ENCODE measurements around the gene PABPC1L. TPM values are rescaled to one million over a fixed set of nuclear protein-coding genes. Genes with fewer than 3 reads are reported as not detected.
A peak's percentile ranks its signal among the peaks of the same experiment; 100 is the strongest.

Gene PABPC1L
- total and polyA plus RNA-seq, 3 experiments from 2014 or later = 1.3 to 61.4 (median 61.1) TPM

GRCh38 chr20:44948107-44948506 lies 38.2 kb downstream of the PABPC1L start:
- no peaks in the 10 kb centered on the region for H3K27me3 Mint-ChIP-seq
- no peak overlapping the region for H3K27ac ChIP-seq (ENCODE audit: low read depth, low read length)
- H3K27me3 ChIP-seq (ENCODE audit: insufficient read depth, low read length, poor library complexity, severe bottlenecking) = no peaks in the 10 kb centered on the region
- peak overlapping the region in 1 of 8 donors; percentile 79 for H3K27ac Mint-ChIP-seq
- H3K4me1 ChIP-seq (ENCODE audit: insufficient read depth, low read length) = no peaks in the 10 kb centered on the region
- no peaks in the 10 kb centered on the region for H3K9me3 ChIP-seq (ENCODE audit: low read length)
- no peak for DNase-seq
- CTCF ChIA-PET = no interaction called here
- H3K9me3 Mint-ChIP-seq = no peaks in the 10 kb centered on the region
- no peak overlapping the region for H3K4me3 ChIP-seq (ENCODE audit: low read length)
- H3K36me3 ChIP-seq (ENCODE audit: insufficient read depth, low read length) = peaks cover 62% of the 10 kb centered on the region
- peaks cover 10 to 12% (median 12%) of the 10 kb centered on the region in 3 donors for H3K4me1 Mint-ChIP-seq
- H3K36me3 Mint-ChIP-seq = peaks cover 6 to 96% (median 23%) of the 10 kb centered on the region in 3 donors
- H3K4me3 Mint-ChIP-seq = no peak overlapping the region
- POLR2A ChIA-PET = no interaction called here

- peaks cover 14 to 16% (median 16%) of the 10 kb centered on the region in 3 donors for H3K4me1 Mint-ChIP-seq
- peak overlapping the region in 1 of 8 donors; percentile 79 for H3K27ac Mint-ChIP-seq
- no peaks in the 10 kb centered on the region for H3K27me3 ChIP-seq (ENCODE audit: insufficient read depth, low read length, poor library complexity, severe bottlenecking)
- H3K36me3 Mint-ChIP-seq = peaks cover 6 to 96% (median 26%) of the 10 kb centered on the region in 3 donors
- ChIA-PET POLR2A (no interaction called here), CTCF (no interaction called here)
- no peak overlapping the region for H3K4me3 Mint-ChIP-seq
- H3K27ac ChIP-seq (ENCODE audit: low read depth, low read length) = no peak overlapping the region
- no peaks in the 10 kb centered on the region for H3K9me3 Mint-ChIP-seq
- H3K4me3 ChIP-seq (ENCODE audit: low read length) = no peak overlapping the region
- H3K27me3 Mint-ChIP-seq = no peaks in the 10 kb centered on the region
- no peak for DNase-seq
- peaks cover 62% of the 10 kb centered on the region for H3K36me3 ChIP-seq (ENCODE audit: insufficient read depth, low read length)
- no peaks in the 10 kb centered on the region for H3K9me3 ChIP-seq (ENCODE audit: low read length)
- no peaks in the 10 kb centered on the region for H3K4me1 ChIP-seq (ENCODE audit: insufficient read depth, low read length)
Measured at GRCh38 chr20:44948513-44948912, 38.7 kb downstream of the PABPC1L start.

DNA sequence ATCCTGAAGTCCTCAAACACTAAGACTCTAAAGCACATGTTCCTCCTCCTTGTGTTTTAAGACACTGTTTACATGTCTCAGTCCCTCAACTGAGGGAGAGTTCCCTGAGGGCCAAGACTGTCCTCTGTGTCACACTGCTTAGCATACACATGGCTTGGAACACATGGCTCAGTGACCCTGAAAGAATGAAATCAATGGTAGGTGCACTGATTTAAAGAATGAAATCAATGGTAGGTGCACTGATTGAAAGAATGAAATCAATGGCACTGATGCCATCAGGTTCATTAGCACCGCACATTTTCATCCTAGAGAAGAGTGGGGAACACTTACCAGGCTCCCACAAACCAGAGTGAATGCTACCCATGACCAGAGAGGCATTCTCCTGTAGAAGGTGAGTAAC lies 40.5 kb downstream of the PABPC1L start:
- no peak for DNase-seq
- H3K27me3 ChIP-seq (ENCODE audit: insufficient read depth, low read length, poor library complexity, severe bottlenecking) = no peaks in the 10 kb centered on the region
- peaks cover 16 to 23% (median 17%) of the 10 kb centered on the region in 3 donors for H3K4me1 Mint-ChIP-seq
- no peaks in the 10 kb centered on the region for H3K9me3 ChIP-seq (ENCODE audit: low read length)
- no peaks in the 10 kb centered on the region for H3K27me3 Mint-ChIP-seq
- H3K27ac ChIP-seq (ENCODE audit: low read depth, low read length) = no peak overlapping the region
- no peaks in the 10 kb centered on the region for H3K4me1 ChIP-seq (ENCODE audit: insufficient read depth, low read length)
- no peak overlapping the region for H3K4me3 Mint-ChIP-seq
- CTCF ChIA-PET = interaction anchor here (1.6 kb wide), 1 partner anchor 10 kb away, joined by 5 read pairs; the partner anchor contains the start of gene TOMM34
- peaks cover 0 to 97% (median 33%) of the 10 kb centered on the region in 3 donors for H3K36me3 Mint-ChIP-seq
- no peaks in the 10 kb centered on the region for H3K9me3 Mint-ChIP-seq
- POLR2A ChIA-PET = no interaction called here
- peak overlapping the region in 6 of 8 donors; percentile 23 to 55 (median 30) for H3K27ac Mint-ChIP-seq
- no peak overlapping the region for H3K4me3 ChIP-seq (ENCODE audit: low read length)
- peaks cover 71% of the 10 kb centered on the region for H3K36me3 ChIP-seq (ENCODE audit: insufficient read depth, low read length)

GRCh38 chr20:44952731-44953130 lies 42.9 kb downstream of the PABPC1L start:
- Histone ChIP-seq H3K36me3 (ENCODE audit: insufficient read depth, low read length) (peaks cover 81% of the 10 kb centered on the region), H3K4me1 (ENCODE audit: insufficient read depth, low read length) (no peaks in the 10 kb centered on the region), H3K27ac (ENCODE audit: low read depth, low read length) (no peak overlapping the region), H3K9me3 (ENCODE audit: low read length) (no peaks in the 10 kb centered on the region), H3K27me3 (ENCODE audit: insufficient read depth, low read length, poor library complexity, severe bottlenecking) (no peaks in the 10 kb centered on the region), H3K4me3 (ENCODE audit: low read length) (no peak overlapping the region)
- Mint-ChIP-seq H3K27me3 (no peaks in the 10 kb centered on the region), H3K9me3 (no peaks in the 10 kb centered on the region), H3K36me3 (peaks cover 0 to 92% (median 33%) of the 10 kb centered on the region in 3 donors), H3K4me3 (no peak overlapping the region), H3K27ac (peak overlapping the region in 6 of 8 donors; percentile 57 to 84 (median 76)), H3K4me1 (peaks cover 20 to 30% (median 27%) of the 10 kb centered on the region in 3 donors)
- POLR2A ChIA-PET = no interaction called here
- CTCF ChIA-PET = no interaction called here
- DNase-seq = no peak

DNA sequence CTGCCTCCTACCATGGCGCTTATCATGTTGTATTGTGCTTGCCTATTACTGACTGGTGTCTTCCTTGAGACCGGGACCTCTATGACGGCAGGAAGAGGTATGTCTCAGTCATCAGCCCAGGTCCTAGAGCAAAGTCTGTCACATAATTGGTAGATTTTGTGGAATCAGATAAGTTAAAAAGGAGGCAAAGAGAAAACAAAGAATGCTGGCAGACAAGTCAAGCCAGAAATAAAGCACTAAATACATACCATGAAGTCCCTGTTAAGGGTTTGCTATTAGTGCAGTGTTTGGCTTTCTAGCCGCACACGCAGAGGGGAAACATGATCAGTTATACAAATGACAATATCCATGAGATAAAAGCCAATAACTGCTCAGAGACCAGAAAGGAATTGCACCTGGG lies 44.4 kb downstream of the PABPC1L start:
- H3K27ac ChIP-seq (ENCODE audit: low read depth, low read length) = no peak overlapping the region
- H3K4me3 Mint-ChIP-seq = no peak overlapping the region
- POLR2A ChIA-PET = no interaction called here

GRCh38 chr20:44955270-44955669 lies 45.4 kb downstream of the PABPC1L start:
- H3K4me3 Mint-ChIP-seq = no peak overlapping the region
- H3K4me1 Mint-ChIP-seq = peaks cover 41 to 48% (median 46%) of the 10 kb centered on the region in 3 donors
- no peaks in the 10 kb centered on the region for H3K27me3 Mint-ChIP-seq
- H3K27ac Mint-ChIP-seq = peak overlapping the region in 1 of 8 donors; percentile 5
- POLR2A ChIA-PET = no interaction called here
- H3K4me1 ChIP-seq (ENCODE audit: insufficient read depth, low read length) = peaks cover 16% of the 10 kb centered on the region
- H3K27ac ChIP-seq (ENCODE audit: low read depth, low read length) = no peak overlapping the region
- CTCF ChIA-PET = no interaction called here
- H3K36me3 Mint-ChIP-seq = peaks cover 0 to 77% (median 26%) of the 10 kb centered on the region in 3 donors
- no peak for DNase-seq
- no peak overlapping the region for H3K4me3 ChIP-seq (ENCODE audit: low read length)
- no peaks in the 10 kb centered on the region for H3K9me3 ChIP-seq (ENCODE audit: low read length)
- H3K9me3 Mint-ChIP-seq = no peaks in the 10 kb centered on the region
- H3K27me3 ChIP-seq (ENCODE audit: insufficient read depth, low read length, poor library complexity, severe bottlenecking) = no peaks in the 10 kb centered on the region
- peaks cover 61% of the 10 kb centered on the region for H3K36me3 ChIP-seq (ENCODE audit: insufficient read depth, low read length)

More for the DNA sequence above, 44.4 kb downstream of the PABPC1L start:
- peaks cover 11% of the 10 kb centered on the region for H3K4me1 ChIP-seq (ENCODE audit: insufficient read depth, low read length)
- no peaks in the 10 kb centered on the region for H3K27me3 ChIP-seq (ENCODE audit: insufficient read depth, low read length, poor library complexity, severe bottlenecking)
- no peak for DNase-seq
- Mint-ChIP-seq H3K4me1 (peaks cover 35 to 44% (median 42%) of the 10 kb centered on the region in 3 donors), H3K27me3 (no peaks in the 10 kb centered on the region), H3K27ac (peak overlapping the region in 3 of 8 donors; percentile 24 to 91 (median 53)), H3K9me3 (no peaks in the 10 kb centered on the region), H3K36me3 (peaks cover 0 to 82% (median 33%) of the 10 kb centered on the region in 3 donors)
- no peaks in the 10 kb centered on the region for H3K9me3 ChIP-seq (ENCODE audit: low read length)
- H3K4me3 ChIP-seq (ENCODE audit: low read length) = no peak overlapping the region
- CTCF ChIA-PET = no interaction called here
- H3K36me3 ChIP-seq (ENCODE audit: insufficient read depth, low read length) = peaks cover 67% of the 10 kb centered on the region

DNA sequence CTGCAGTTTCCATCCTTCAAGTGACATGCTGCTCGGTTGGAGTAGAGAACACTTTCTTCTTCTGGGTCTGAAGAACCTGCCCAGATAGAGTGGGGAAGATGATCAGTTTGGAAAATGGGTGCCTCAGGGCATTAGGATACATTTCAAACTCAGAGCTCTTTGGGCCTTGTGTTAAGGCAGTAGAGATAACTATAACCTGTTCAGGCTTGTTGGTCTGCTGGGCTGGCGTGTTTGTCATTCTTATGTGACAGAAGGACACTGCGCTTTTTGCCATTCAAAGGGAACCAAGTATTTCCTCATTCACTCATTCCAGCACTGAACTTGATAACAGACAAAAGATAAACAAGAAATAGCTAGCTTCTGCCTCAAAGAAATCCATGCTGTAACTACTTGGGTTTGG lies 46.5 kb downstream of the PABPC1L start:
- peak overlapping the region in 1 of 8 donors; percentile 33 for H3K27ac Mint-ChIP-seq
- peak overlapping the region in 1 of 7 donors; percentile 25 for H3K4me3 Mint-ChIP-seq
- DNase-seq = no peak
- no peaks in the 10 kb centered on the region for H3K9me3 ChIP-seq (ENCODE audit: low read length)
- no peak overlapping the region for H3K4me3 ChIP-seq (ENCODE audit: low read length)
- peaks cover 27% of the 10 kb centered on the region for H3K4me1 ChIP-seq (ENCODE audit: insufficient read depth, low read length)
- no peak overlapping the region for H3K27ac ChIP-seq (ENCODE audit: low read depth, low read length)
- peaks cover 0 to 66% (median 25%) of the 10 kb centered on the region in 3 donors for H3K36me3 Mint-ChIP-seq
- H3K27me3 Mint-ChIP-seq = no peaks in the 10 kb centered on the region
- peaks cover 48 to 60% (median 55%) of the 10 kb centered on the region in 3 donors for H3K4me1 Mint-ChIP-seq
- H3K36me3 ChIP-seq (ENCODE audit: insufficient read depth, low read length) = peaks cover 50% of the 10 kb centered on the region
- H3K27me3 ChIP-seq (ENCODE audit: insufficient read depth, low read length, poor library complexity, severe bottlenecking) = no peaks in the 10 kb centered on the region
- CTCF ChIA-PET = interaction anchor here (1.0 kb wide), 1 partner anchor 11 kb away, joined by 3 read pairs; no protein-coding TSS in a partner anchor
- POLR2A ChIA-PET = no interaction called here
- no peaks in the 10 kb centered on the region for H3K9me3 Mint-ChIP-seq

DNA sequence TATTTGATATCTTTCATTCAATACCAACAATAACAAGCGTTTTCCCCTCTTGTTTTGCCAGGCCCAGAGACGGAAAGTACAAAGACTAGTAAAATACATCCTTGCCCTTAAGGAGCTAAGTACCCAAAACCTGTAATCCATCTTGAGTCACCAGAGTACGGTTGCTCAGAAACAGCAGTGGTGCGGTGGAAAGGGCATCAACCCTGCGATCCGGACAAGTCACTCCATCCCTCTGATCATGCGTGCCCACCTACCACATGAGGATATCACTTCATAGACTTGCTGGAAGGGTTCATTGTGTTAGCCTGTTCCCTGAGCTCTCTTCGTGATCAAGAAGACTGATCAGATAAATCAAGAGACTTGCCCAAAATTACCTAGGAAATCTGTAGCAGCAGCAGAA lies 48.4 kb downstream of the PABPC1L start:
- peak overlapping the region in 5 of 8 donors; percentile 12 to 98 (median 68) for H3K27ac Mint-ChIP-seq
- no peaks in the 10 kb centered on the region for H3K9me3 Mint-ChIP-seq
- peak overlapping the region in 5 of 7 donors; percentile 94 to 99 (median 95) for H3K4me3 Mint-ChIP-seq
- no peaks in the 10 kb centered on the region for H3K27me3 Mint-ChIP-seq
- ChIA-PET POLR2A (interaction anchor here (1.4 kb wide), 1 partner anchor 21 kb away, joined by 4 read pairs; no protein-coding TSS in a partner anchor), CTCF (interaction anchor here (1.0 to 5.5 kb wide), 4 partner anchors 20 to 137 kb away, joined by 4 to 23 read pairs (median 6); no protein-coding TSS in a partner anchor)
- H3K27me3 ChIP-seq (ENCODE audit: insufficient read depth, low read length, poor library complexity, severe bottlenecking) = no peaks in the 10 kb centered on the region
- no peak overlapping the region for H3K4me3 ChIP-seq (ENCODE audit: low read length)
- H3K4me1 Mint-ChIP-seq = peaks cover 40 to 59% (median 45%) of the 10 kb centered on the region in 3 donors
- no peaks in the 10 kb centered on the region for H3K9me3 ChIP-seq (ENCODE audit: low read length)
- peaks cover 32% of the 10 kb centered on the region for H3K36me3 ChIP-seq (ENCODE audit: insufficient read depth, low read length)
- H3K4me1 ChIP-seq (ENCODE audit: insufficient read depth, low read length) = peaks cover 32% of the 10 kb centered on the region
- H3K27ac ChIP-seq (ENCODE audit: low read depth, low read length) = no peak overlapping the region
- no peak for DNase-seq
- peaks cover 0 to 47% (median 23%) of the 10 kb centered on the region in 3 donors for H3K36me3 Mint-ChIP-seq
